H9 (cell line): ENCODE data around the gene THSD7B. TPM values are rescaled to one million over a fixed set of nuclear protein-coding genes. Genes with fewer than 3 reads are reported as not detected.

Source experiments
- DNase-seq: peaks from one replicate; pipeline ENCODE4 v3.0.0-alpha.2; 2017
- H2AFZ ChIP-seq: one replicate; pipeline ENCODE4 v1.6.1; 2013; ENCODE audit warnings: mild to moderate bottlenecking, low read length, control low read depth, moderate library complexity
- H2AK5ac ChIP-seq: 2 replicates; pipeline ENCODE4 v1.6.1; 2013; ENCODE audit warnings: low read length, control low read depth, mixed read lengths; ENCODE audit not compliant: insufficient read length
- H2BK120ac ChIP-seq: one replicate; pipeline ENCODE4 v1.6.1; 2013; ENCODE audit warnings: low read depth, mild to moderate bottlenecking, low read length, control low read depth, inconsistent platforms; ENCODE audit not compliant: poor library complexity, severe bottlenecking
- H2BK12ac ChIP-seq: 2 replicates; pipeline ENCODE4 v1.6.1; 2013; ENCODE audit warnings: low read length, control low read depth, mixed read lengths, low read depth; ENCODE audit not compliant: insufficient read length
- H2BK15ac ChIP-seq: 2 replicates; pipeline ENCODE4 v1.6.1; 2013; ENCODE audit warnings: low read depth, low read length, control low read depth
- H2BK20ac ChIP-seq: one replicate; pipeline ENCODE4 v1.6.1; 2013; ENCODE audit warnings: low read depth, mild to moderate bottlenecking, low read length, control low read depth, inconsistent platforms; ENCODE audit not compliant: poor library complexity, severe bottlenecking
- H2BK5ac ChIP-seq: 2 replicates; pipeline ENCODE4 v1.6.1; 2013; ENCODE audit warnings: low read length, control low read depth, mixed read lengths; ENCODE audit not compliant: insufficient read length
- H3K14ac ChIP-seq: 2 replicates; pipeline ENCODE4 v1.6.1; 2013; ENCODE audit warnings: low read length, control low read depth; ENCODE audit not compliant: insufficient read depth
- H3K18ac ChIP-seq: 2 replicates; pipeline ENCODE4 v1.6.1; 2013; ENCODE audit warnings: low read depth, mild to moderate bottlenecking, mixed read lengths, low read length, control low read depth; ENCODE audit not compliant: insufficient read length
- H3K23ac ChIP-seq: 2 replicates; pipeline ENCODE4 v1.6.1; 2013; ENCODE audit warnings: low read length, control low read depth, mixed read lengths, low read depth; ENCODE audit not compliant: insufficient read length
- H3K23me2 ChIP-seq: 2 replicates; pipeline ENCODE4 v1.6.1; 2013; ENCODE audit warnings: low read depth, mild to moderate bottlenecking, mixed read lengths, low read length, control low read depth; ENCODE audit not compliant: insufficient read length, poor library complexity, severe bottlenecking
- H3K27ac ChIP-seq: 2 replicates; pipeline ENCODE4 v1.5.1; 2013; ENCODE audit warnings: low read length, control low read depth, mixed read lengths, low read depth; ENCODE audit not compliant: insufficient read length
- H3K27me3 ChIP-seq: 2 replicates; pipeline ENCODE4 v1.6.1; 2013; ENCODE audit warnings: low read length, control low read depth, inconsistent platforms; ENCODE audit not compliant: insufficient read depth
- H3K4ac ChIP-seq: 2 replicates; pipeline ENCODE4 v1.6.1; 2013; ENCODE audit warnings: low read depth, mild to moderate bottlenecking, control low read depth, inconsistent platforms, low read length, moderate library complexity
- H3K4me1 ChIP-seq: 2 replicates; pipeline ENCODE4 v1.6.1; 2013; ENCODE audit warnings: low read length, control low read depth, inconsistent platforms; ENCODE audit not compliant: insufficient read depth
- H3K4me2 ChIP-seq: 2 replicates; pipeline ENCODE4 v1.6.1; 2013; ENCODE audit warnings: low read length, control low read depth, mixed read lengths; ENCODE audit not compliant: insufficient read length, insufficient read depth
- H3K56ac ChIP-seq: 2 replicates; pipeline ENCODE4 v1.6.1; 2013; ENCODE audit warnings: low read depth, mild to moderate bottlenecking, mixed read lengths, low read length, control low read depth; ENCODE audit not compliant: insufficient read length
- H3K79me1 ChIP-seq: 2 replicates; pipeline ENCODE4 v1.6.1; 2013; ENCODE audit warnings: low read depth, mild to moderate bottlenecking, moderate library complexity, low read length, control low read depth, inconsistent platforms; ENCODE audit not compliant: insufficient read depth, poor library complexity, severe bottlenecking
- H3K79me2 ChIP-seq: 2 replicates; pipeline ENCODE4 v1.6.1; 2013; ENCODE audit warnings: low read length, control low read depth, inconsistent platforms; ENCODE audit not compliant: insufficient read depth
- H3K9ac ChIP-seq: 2 replicates; pipeline ENCODE4 v1.6.1; 2013; ENCODE audit warnings: low read length, control low read depth, mixed read lengths; ENCODE audit not compliant: insufficient read length; ENCODE audit errors: extremely low read depth
- H3K9me3 ChIP-seq: one replicate; pipeline ENCODE4 v1.6.1; 2013; ENCODE audit warnings: low read depth, low read length, inconsistent platforms; ENCODE audit not compliant: control insufficient read depth
- H3T11ph ChIP-seq: one replicate; pipeline ENCODE4 v1.6.1; 2013; ENCODE audit warnings: mild to moderate bottlenecking, low read length, control low read depth, inconsistent platforms
- H4K20me1 ChIP-seq: one replicate; pipeline ENCODE4 v1.6.1; 2013; ENCODE audit not compliant: control insufficient read depth, insufficient read length, insufficient read depth
- H4K5ac ChIP-seq: 2 replicates; pipeline ENCODE4 v1.6.1; 2013; ENCODE audit warnings: low read depth, mild to moderate bottlenecking, mixed read lengths, low read length, control low read depth; ENCODE audit not compliant: insufficient read length
- H4K8ac ChIP-seq: replicated peaks from 2 replicates; pipeline ENCODE4 v1.6.1; 2013; ENCODE audit warnings: low read length, control low read depth, mixed read lengths, low read depth; ENCODE audit not compliant: insufficient read length
- H4K91ac ChIP-seq: 2 replicates; pipeline ENCODE4 v1.6.1; 2013; ENCODE audit warnings: low read depth, mild to moderate bottlenecking, moderate library complexity, mixed read lengths, low read length, control low read depth; ENCODE audit not compliant: insufficient read length
- H3K27ac Mint-ChIP-seq, 3 experiments: 2 replicates in 2 of 3; 3 replicates in 1 of 3; pipeline ENCODE4 v1.8.0; 2020 to 2021; ENCODE audit warnings: mixed read lengths in 3 of 3, mild to moderate bottlenecking in 1 of 3, moderate library complexity in 1 of 3
- H3K27me3 Mint-ChIP-seq: 2 replicates; pipeline ENCODE4 v1.8.0; 2021; ENCODE audit warnings: low read depth, mild to moderate bottlenecking, moderate library complexity, mixed read lengths
- H3K36me3 Mint-ChIP-seq, 3 experiments: 2 replicates in 2 of 3; 3 replicates in 1 of 3; pipeline ENCODE4 v1.8.0; 2020 to 2021; ENCODE audit warnings: low read depth in 3 of 3, mixed read lengths in 3 of 3; ENCODE audit not compliant: insufficient read depth in 1 of 3
- H3K4me1 Mint-ChIP-seq, 2 experiments: 2 replicates each; pipeline ENCODE4 v1.8.0; 2020; ENCODE audit warnings: mixed read lengths in 2 of 2
- H3K4me3 Mint-ChIP-seq, 2 experiments: 2 replicates in 1 of 2; 3 replicates in 1 of 2; pipeline ENCODE4 v1.8.0; 2020 to 2021; ENCODE audit warnings: mild to moderate bottlenecking in 2 of 2, mixed read lengths in 2 of 2, moderate library complexity in 1 of 2
- H3K9me3 Mint-ChIP-seq, 2 experiments: 2 replicates in 1 of 2; 3 replicates in 1 of 2; pipeline ENCODE4 v1.8.0; 2020; ENCODE audit warnings: mild to moderate bottlenecking in 2 of 2, mixed read lengths in 2 of 2, moderate library complexity in 1 of 2
- CTCF ChIP-seq: fragments of 200-600 bp; sonication (generic); conservative IDR thresholded peaks from 3 replicates; pipeline ENCODE4 v1.8.0; 2021; ENCODE audit warnings: antibody characterized with exemption, mild to moderate bottlenecking
- total RNA-seq: library from RNA; stranded (reverse); gene quantifications from 2 replicates; pipeline ENCODE4 v1.2.1, GENCODE V29; 2021

The THSD7B gene
- total RNA-seq, 1 experiment from 2014 or later = 0.85 TPM

- H3K79me2 ChIP-seq = no peaks in the 10 kb centered on the region
- H3K4me1 ChIP-seq = no peaks in the 10 kb centered on the region
- no peak overlapping the region for H3K18ac ChIP-seq
- no peak overlapping the region for H3K14ac ChIP-seq
- H4K91ac ChIP-seq = no peak overlapping the region
- no peak overlapping the region for H2BK12ac ChIP-seq
- H3T11ph ChIP-seq = no peak overlapping the region
- no peak overlapping the region for H2BK5ac ChIP-seq
- H3K4ac ChIP-seq = no peak overlapping the region
- H3K23ac ChIP-seq = no peak overlapping the region
- H3K56ac ChIP-seq = no peak overlapping the region
- no peaks in the 10 kb centered on the region for H3K4me1 Mint-ChIP-seq
- H2BK20ac ChIP-seq = no peak overlapping the region
- H4K8ac ChIP-seq = no peak overlapping the region
- H3K27me3 Mint-ChIP-seq = peaks cover 3% of the 10 kb centered on the region; the same call in 1 of the 2 replicates
- no peak overlapping the region for H3K9ac ChIP-seq
- TF ChIP-seq CTCF = no peak
- H3K79me1 ChIP-seq = no peaks in the 10 kb centered on the region
- H4K5ac ChIP-seq = no peak overlapping the region
- H2BK15ac ChIP-seq = no peak overlapping the region
- H3K27ac ChIP-seq = no peak overlapping the region
- H3K27ac Mint-ChIP-seq = no peak overlapping the region
- peaks cover 5 to 14% (median 11%) of the 10 kb centered on the region in 3 experiments; a peak in 5 of 7 replicates for H3K36me3 Mint-ChIP-seq
- H3K9me3 Mint-ChIP-seq = peaks cover 18 to 22% of the 10 kb centered on the region in 2 experiments
- no peaks in the 10 kb centered on the region for H3K27me3 ChIP-seq
- no peak overlapping the region for H2BK120ac ChIP-seq
- no peak overlapping the region for H3K4me2 ChIP-seq
- H4K20me1 ChIP-seq = no peaks in the 10 kb centered on the region
- no peak overlapping the region for H2AK5ac ChIP-seq
- no peak overlapping the region for H3K4me3 Mint-ChIP-seq
- no peak for DNase-seq
- no peak overlapping the region for H2AFZ ChIP-seq
- H3K23me2 ChIP-seq = no peaks in the 10 kb centered on the region
- no peaks in the 10 kb centered on the region for H3K9me3 ChIP-seq
Observed at GRCh38 chr2:137590102-137590501, 824.8 kb downstream of the THSD7B start.
